Stimulated activated CD4-positive, alpha-beta T cell treated with anti-CD3 and anti-CD28 coated beads, TNF-alpha, amount 100 ng/mL, for 48 hours (primary cell): ENCODE measurements around the gene IRF1.

Experiments used
- DNase-seq, 3 donors: peaks; one replicate each; pipeline ENCODE4 v3.0.0-alpha.2; 2020; ENCODE audit warnings: low read depth in 3 of 3

Gene IRF1

DNA sequence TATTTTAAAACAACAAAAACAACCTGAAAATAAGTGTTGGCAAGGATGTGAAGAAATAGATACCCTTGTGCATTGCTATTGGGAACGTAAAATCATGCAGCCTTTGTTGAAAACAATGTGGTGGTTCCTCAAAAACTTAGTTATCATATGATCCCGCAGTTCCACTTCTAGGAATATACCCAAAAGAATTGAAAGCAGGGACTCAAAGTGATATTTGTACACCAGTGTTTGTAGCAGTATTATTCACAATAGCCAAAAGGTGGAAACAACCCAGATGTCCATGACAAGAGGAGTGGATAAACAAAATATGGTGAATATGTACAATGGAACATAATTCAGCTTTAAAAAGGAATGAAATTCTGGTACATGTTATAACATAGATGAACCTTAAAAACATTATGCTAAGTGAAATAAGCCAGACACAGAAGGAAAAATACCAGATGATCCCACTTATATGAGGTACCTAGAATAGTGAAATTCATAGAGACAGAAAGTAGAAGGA lies 29.0 kb downstream of the IRF1 start:
- no peak for DNase-seq

DNA sequence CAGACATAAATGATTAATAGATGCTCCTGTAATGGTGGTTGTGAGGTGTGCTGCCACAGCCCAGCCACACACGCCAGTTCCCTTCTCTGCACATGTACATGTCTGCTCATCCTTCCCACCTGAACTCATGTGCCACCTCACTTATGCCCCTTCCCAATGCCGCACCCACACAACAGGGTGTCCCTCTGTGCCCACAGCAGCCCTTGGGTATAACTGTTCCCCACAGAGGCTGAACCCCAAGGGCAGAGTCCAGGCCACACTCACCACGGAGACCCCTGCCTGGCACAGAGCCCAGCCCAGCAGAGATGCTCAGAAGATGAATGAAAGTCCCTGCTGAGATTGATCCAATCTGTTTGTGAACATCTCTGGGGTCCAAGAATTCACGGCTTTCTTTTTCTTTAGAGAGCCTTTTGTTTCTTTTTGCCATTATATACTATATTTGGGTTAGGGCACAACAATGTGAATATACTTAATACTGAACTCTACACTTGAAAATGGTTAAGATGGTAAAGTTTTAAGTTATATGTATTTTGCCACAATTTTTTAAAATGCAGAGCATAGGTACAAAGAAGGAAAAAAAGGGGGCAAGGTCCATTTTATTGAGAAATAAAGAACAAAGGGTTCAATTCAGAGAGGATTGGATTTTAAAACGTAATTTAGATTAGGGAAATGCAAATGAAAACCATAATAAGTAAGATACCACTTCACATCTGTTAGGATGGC lies 29.6 kb downstream of the IRF1 start:
- no peak for DNase-seq

DNA sequence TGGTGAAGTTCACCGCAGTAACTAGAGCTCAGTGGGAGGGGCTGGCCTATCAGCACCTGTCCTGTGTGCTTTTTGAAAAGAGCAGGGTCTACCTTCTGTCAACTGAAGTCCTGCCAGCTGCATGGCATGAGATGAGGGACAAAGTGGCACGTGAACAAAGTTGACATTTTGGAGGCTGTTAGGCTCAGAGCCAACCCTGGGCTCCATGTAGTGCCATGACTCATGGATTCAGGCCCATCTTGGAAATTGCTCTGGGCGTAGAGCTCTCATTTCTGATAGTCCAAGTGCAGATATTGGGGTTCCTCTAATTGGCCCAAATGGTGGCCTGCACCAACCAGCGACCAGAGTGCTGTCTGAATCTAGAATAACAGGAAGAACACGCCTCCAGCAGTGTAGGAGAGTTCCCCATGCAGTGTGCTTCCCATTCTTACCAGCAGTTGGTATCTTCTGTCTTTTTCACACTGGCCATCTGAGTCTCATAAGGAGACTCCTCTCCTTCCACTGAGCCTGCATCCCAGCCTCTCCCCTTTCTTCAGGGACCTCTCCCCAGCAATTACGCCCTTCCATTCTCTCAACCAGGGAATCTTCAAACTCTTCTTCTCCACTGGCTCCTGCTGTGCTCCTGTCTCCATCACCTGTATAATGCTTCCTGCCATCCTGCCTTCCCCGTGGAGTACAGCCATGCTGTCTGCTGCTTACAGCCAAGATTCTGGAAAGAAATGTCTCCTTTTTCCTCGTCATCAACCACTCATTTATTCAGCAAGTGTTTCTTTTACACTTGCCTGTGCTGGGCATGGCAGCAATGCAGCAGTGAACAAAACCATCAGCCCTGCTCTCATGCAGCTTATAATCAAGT lies 30.4 kb downstream of the IRF1 start:
- no peak for DNase-seq

DNA sequence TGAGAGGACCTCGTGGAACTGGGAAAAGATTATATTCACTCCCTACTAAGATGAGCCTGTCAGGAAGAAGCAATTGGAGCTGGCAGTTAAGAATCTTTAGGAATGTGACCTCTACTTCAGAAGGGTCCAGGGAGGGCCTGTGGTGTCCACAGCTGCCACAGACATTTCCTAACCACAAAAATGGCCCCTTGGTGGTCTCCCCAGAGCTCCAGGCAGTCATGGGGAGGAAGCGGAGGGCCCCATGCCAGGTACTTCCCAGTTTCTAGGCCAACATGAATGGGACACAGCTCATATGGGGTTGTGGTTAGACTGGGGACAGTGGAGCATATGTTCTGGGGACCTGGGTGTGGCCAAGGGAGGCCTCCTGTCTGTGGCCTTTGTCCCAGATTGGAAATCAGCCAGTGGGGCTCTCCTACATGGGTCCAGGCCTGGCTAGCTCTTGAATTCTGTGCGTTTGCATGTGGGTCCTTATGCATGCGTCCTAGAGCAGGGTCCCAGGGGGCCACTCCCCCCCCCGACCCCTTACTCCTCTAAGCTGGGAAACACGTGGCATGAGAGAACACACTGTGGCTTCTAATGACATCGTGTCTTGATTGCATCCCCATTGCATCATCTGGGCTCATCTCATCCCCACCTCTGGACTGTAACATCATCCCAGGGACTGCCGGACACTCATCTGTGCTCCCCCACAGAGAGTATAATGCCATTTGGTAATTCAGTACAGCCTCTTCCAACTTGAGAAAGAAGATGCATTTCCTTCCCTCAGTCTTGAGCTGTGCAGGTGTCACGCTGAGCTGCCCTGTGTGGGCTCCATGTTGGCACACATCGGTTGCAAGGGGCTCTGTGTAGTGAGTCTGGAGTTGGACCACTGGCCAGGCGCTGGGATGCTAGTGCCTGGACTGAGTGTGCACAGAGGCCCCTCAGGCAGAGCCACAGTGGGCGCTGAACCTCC lies 31.3 kb downstream of the IRF1 start:
- DNase-seq, result no peak

DNA sequence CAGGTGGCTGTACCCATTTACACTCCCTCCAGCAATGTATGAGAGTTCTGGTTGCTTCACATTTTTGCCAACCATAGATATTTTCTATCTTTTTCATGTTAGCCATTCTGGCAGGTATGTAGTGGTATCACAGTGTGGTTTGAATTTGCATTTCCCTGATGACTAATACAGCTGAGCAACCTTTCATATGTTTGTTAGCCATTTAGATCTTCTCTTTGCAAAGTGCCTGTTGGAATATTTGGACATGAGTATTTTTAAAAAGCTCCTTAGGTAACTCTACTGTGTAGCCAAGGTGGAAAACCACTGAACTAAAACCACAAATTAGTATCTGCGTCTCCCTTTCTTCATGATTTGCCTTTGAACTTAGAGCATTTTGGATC lies 31.9 kb downstream of the IRF1 start:
- DNase-seq, result no peak

DNA sequence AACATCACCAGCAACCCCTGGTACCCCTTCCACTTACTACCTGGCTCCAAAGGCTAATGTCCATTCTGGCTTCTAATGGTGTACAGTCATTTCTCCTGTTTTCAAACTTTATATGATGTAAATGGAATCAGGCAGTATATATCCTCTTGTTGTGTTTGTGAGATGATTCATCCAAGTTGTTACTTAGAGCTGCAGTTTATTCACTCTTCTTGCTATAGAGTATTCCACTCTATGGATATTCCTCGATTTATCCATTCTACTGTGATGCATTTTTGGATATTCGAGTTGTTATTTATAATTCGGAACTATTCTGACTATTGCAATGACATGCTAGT lies 32.4 kb downstream of the IRF1 start:
- no peak for DNase-seq

DNA sequence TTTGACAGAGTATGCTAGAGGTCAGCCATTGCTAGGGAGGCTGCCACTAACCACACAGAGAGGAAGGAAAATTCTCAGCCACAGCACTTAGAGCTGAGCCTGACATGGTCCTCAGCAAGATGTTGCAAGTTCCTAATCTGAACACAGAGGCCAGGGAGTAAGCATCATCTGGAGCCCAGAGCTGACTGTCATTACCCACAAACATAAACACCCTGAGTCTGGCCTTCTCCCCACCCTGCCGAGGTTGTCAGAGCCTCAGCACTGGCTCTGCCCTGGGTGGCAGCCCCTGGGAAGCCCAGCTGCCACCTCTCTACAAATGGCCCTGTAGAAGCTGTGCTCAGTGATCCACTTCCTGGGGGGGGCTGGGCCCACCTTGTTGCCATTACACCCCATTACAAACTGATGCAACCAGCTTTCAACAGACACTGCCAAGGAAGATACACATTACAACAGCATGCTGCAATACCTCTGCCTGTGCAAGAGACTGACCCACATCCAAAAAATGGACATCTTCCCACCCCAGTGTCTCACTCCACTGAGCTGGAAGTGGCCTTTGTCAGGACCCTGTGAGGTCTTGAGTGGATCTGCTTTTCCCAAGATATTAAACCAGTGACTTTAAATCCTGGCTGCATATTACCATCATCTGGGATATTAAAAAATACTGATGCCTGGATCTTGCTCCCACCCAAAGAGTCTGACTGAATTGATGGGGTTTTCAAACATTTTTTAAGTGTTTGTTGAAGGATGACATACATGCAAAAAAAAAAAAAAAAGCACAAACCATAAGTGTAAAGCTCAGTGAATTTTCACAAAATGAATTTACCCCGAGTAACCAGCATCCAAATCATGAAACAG lies 33.0 kb downstream of the IRF1 start:
- DNase-seq, result no peak

DNA sequence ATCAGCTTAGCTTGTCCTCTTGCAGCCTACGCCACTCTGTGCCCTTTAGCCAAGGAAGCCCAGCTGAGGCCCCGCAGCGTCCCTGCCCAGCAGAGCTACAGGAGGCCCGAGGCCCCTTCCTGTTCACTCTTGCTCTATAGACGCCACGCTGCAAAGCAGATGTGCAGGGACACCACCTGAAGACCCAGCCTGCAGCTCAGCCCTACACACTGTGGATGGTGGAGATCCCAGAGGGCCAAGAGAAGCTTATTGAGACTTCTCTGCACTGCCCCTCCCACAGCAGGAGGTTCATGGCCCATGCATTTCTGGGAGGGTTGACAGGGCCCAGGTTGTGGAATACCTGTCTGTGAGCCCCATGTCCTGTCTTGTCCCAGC lies 33.6 kb downstream of the IRF1 start:
- DNase-seq, result no peak

DNA sequence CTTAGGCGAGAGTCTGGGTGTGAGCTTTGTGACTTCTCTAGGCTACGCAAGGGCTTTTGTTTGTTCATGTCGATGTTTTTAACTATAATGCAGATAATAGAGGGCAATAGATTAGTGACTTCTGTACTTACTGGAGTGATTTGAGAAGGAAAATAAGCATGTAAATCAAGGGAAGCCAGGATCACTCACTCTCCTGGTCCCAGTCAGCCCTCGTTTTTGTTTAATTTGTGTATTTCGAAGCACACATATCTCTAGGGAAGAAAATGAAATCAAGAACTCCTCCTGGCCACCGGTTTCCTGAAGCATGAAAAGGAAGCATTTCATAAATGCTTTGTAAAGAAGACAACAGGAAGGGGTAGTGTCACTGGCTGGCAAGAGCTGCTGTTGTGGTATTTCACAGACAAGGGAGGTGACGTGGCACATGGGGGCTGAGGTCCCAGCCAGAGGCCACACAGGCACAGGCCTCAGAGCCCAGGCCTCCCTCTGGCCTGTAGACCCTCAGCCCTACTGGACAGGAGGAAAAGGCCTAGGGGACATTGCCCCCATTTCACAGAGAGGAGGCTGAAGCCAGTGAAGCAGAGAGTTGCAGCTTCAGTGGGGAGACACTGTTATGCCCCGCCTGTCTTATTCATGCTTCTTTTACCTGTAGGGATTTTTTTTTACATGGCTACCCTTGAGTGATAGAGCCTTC lies 34.1 kb downstream of the IRF1 start:
- no peak for DNase-seq

DNA sequence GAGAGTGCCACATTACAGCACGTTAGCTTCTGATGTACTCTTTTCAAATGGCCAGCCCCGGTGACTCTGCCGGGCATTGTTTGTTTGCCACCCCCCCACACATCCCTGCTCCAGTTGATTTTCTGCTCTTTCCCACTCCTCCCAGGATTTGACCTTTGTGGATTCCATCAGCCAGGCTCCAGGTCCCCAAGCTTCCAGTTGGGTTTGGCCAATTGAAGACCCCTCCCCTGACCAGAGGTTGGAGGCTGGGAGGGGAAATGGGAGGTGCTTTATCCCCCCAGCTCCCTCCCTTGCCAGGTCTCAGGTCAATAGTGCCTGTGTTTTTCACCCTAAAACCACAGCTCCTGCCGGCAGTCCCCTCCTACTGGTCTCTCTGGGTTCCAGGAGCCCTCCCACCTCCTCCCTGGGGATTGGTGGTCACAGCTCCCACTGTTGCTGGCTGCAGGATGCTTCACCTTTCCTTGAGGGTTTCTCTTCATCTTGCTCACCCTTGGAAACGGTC lies 34.9 kb downstream of the IRF1 start:
- DNase-seq, result no peak

DNA sequence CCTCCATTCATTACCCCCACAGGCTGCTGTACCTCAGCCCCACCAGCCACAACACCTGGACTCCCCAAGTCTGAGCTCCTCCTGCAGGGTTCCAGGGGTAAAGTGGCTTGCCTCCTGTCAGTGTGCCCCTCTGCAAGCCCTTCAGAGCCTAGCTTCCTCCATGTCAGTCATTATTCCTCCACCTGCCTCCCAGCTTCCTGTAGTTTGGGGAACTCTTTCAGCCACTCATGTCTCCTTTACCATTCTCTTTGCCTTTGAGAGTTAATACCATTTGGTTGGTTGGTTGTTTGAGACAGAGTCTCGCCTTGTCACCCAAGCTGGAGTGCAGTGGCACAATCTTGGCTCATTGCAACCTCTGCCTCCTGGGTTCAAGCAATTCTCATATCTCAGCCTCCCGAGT lies 36.2 kb downstream of the IRF1 start:
- no peak for DNase-seq

DNA sequence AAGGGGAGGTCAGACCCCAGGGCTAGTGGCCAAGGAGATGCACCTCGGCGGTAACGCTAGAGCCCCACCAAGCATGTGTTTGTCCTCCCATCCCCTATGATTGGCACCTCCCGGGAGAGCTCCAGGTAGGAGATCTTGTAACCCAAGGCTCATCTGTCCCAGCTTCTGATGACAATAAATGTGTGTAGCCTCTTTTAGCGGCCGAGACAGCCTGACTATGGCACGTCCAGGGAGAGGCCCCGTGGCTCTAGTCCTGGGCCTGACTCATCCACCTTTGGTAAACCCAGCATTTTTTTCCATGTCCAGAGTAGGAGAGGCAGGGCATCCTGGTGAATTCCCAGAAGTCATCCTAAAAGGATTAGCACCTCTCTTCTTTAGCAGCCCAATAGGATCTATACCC lies 39.2 kb downstream of the IRF1 start:
- no peak for DNase-seq

DNA sequence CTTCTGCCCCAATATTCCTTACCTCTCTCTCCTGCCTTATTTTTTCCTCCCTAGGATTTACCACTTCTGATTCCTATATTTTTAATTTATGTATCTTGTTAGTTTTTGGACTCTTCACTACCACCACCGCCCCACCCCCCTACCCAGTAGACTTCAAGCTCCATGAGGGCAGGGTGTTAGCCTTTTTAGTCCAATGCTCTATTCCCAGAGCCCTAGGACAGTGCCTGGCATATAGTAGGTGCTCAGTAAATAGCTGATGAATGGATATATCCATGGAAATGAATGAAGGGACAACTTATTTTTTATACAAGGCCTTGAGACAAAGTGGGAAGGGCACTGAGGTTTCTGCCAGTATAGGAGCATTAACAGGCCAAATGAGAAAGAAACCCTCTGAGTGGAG lies 41.5 kb downstream of the IRF1 start:
- no peak for DNase-seq

DNA sequence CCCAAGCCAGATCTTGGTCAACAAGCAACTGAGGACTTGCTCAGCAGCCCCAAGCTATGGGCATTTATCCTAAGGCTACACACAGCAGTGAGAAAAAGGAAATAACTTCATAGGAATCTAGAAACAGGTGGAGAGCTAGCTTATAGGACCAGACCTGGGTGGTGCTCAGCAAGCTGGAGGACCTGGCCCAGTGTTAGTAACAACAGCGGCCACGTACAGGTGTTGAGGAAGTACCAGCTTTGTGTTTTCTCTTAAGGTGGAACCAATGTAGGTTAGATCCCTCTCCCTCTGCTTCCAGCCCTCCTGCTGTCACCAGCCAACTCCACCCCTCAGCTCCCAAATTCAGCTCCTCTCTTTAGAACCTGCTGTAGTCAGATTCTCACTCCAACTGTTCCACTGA lies 43.4 kb downstream of the IRF1 start:
- no peak for DNase-seq

DNA sequence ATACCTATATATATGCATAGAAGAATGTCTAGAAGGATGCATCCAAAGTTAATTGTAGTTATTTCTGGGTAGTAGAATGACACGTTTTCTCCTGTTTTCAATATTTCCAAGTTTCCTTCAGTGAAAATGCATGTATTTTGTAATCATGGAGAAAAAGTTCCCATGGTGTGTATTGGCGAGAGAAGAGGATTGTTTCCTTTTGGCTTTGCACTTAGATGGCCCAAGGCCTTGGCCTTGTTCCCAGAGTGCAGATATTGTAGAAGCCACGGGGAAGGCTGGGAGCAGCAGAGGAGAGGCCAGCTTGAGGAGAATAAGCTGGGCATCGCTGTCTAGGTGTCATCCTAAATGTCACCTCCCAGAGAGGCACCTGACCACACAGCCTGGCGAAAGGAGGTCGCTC lies 44.0 kb downstream of the IRF1 start:
- no peak for DNase-seq

DNA sequence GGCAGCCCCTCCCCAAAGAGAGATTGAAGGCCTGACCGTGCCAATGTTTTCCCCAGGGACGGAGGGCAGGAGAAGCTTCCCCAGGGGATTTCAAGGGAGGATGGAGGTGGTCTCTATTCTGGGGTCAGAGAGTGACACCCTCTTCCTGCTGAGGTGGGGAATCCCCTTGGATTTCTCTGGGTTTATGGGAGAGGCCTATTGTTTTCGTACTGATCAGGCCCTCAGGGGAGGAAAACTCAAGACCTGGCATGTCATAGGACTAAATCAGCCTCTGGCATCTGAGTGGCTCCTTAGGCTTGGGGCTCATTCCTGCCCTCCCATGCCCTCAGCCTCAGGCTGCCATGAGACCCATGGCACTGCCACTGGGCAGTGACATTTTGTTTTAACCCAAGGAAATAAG lies 44.6 kb downstream of the IRF1 start:
- DNase-seq, result no peak

DNA sequence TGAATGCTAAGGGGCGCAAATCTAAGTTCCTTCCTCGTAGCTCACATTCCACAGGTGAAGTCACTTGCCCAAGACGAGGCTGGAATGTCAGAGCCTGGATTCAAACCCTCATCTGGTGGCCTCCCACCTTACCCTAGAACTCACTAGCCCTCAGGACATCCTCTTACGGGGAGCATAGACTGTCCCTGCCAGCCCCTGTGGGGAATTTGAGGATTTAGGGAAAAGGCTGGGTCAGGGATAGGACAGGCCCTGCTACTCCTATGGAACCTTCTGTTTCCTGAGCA lies 45.0 kb downstream of the IRF1 start:
- DNase-seq, result no peak

DNA sequence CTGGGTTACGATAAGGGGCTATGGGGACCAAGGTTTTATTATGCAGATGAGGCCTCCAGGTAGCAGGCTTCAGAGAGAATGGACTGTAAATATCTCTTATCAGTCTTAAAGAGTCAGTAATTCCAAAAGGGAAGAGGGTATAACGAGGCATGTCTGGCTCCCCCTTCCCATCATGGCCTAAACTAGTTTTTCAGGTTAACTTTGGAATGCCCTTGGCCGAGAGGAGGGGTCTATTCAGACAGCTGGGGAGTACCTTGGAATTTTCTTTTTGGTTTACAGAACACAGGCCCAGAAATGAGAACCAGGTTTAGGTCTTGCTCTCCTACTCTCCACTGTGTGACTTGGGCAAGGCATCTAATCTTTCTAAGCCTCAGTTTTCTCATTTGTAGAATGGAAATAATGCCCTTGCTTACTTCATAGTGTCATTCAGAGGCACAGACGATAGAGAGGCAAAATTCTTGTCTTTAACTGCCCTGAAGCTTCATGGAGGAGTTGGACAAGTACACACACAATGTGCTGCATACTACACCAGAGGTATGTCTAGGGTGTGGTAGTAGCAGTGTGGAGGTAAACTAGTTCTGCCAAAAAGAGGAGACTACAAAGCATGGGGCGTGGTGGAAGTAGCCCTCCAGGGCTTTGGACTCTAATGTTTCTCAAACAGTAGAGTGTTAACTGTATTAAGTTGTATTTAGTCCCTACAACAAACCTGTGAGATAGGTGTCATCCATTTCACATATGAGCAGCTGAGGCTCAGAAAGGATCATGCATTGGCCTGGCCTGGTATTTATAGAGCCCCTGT lies 45.5 kb downstream of the IRF1 start:
- no peak for DNase-seq

DNA sequence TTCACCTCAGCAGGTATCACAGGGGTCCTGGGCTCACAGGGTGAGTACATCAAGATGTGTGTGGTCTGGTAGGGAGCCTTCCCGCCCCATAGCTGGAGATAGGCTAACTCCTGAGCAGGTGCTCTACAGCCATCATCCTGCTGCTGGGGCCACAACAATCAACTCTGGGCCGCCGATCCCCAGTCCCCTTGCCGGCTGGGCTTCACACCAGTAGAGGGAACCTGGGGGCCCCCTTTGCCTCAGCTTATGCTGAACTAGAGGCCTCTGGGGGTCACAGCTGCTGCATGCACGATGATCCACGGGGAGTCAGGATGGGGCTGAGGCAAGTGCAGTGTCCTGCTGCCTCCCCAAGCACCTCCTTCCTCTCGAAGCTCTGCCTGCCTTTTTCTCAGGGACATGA lies 46.5 kb downstream of the IRF1 start:
- no peak for DNase-seq

DNA sequence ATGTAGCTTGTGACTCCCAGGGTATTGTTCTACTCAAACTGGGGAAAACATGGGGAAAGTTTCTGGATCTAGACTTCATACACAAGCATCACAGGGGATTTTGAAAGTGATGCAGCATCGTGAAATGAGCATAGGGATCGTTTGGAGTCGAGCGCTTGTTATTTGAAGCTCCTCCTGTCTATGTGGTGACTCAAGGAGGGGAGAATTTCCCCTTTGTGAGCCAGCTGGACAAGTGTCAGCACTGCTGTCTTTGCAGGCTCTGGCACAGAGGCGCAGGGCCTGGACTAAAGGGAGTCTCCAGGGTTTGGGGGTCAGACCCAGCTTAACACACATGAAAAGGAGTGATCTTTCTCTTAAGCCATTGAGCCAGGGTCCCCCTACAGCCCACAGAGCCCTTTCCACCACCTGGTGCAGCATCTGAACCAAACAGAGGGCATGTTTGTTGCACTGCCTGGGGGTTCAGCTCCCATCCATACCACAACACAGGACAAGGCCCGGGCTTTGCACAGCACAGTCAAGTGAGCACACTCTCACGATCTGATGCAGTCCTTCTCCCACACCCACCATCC lies 51.0 kb downstream of the IRF1 start:
- no peak for DNase-seq
